Thoracic aorta (tissue), 2 donors: ENCODE results near the gene LZTR1. TPM values are rescaled to one million over a fixed set of nuclear protein-coding genes. Genes with fewer than 3 reads are reported as not detected.

Source experiments
- ATAC-seq: fragments of 150-250 bp; one replicate; pipeline ENCODE4 v1.8.0; 2017; ENCODE audit warnings: low read depth; ENCODE audit not compliant: insufficient number of reproducible peaks, low FRiP score
- DNase-seq: peaks from one replicate; pipeline ENCODE4 v3.0.0-alpha.2; 2020; ENCODE audit warnings: low spot score
- H3K27ac ChIP-seq, 2 donors: fragments of 200-600 bp; sonication (generic); 1 replicate in 1 of 2; 2 replicates in 1 of 2; pipeline ENCODE4 v1.5.1; 2016; ENCODE audit warnings: mild to moderate bottlenecking in 2 of 2, moderate library complexity in 2 of 2
- H3K27me3 ChIP-seq: fragments of 200-600 bp; sonication (generic); replicated peaks from 2 replicates; pipeline ENCODE4 v1.6.0; 2016; ENCODE audit warnings: mild to moderate bottlenecking; ENCODE audit not compliant: insufficient read depth
- H3K36me3 ChIP-seq: fragments of 200-600 bp; sonication (generic); one replicate; pipeline ENCODE4 v1.5.1; 2016
- H3K4me1 ChIP-seq, 2 donors: fragments of 200-600 bp; sonication (generic); 1 replicate in 1 of 2; 2 replicates in 1 of 2; pipeline versions ENCODE4 v1.5.1 to v1.6.0; 2016; ENCODE audit warnings: low read depth in 2 of 2, mild to moderate bottlenecking in 1 of 2; ENCODE audit not compliant: control insufficient read depth in 1 of 2
- H3K4me3 ChIP-seq: fragments of 200-600 bp; sonication (generic); 2 replicates; pipeline ENCODE4 v1.5.1; 2016; ENCODE audit warnings: mild to moderate bottlenecking
- H3K9me3 ChIP-seq: fragments of 200-600 bp; sonication (generic); 2 replicates; pipeline ENCODE4 v1.5.1; 2016
- CTCF ChIP-seq: fragments of 200-600 bp; sonication (generic); IDR thresholded peaks from one replicate; pipeline ENCODE4 v1.5.1; 2019; ENCODE audit warnings: antibody characterized with exemption
- total RNA-seq, 2 donors: library from RNA; depleted of rRNA; stranded (reverse); fragments of >200 nt; gene quantifications; one replicate each; pipeline versions ENCODE4 v1.1.0 to v1.2.3, GENCODE V29; 2016

LZTR1 gene
- total RNA-seq, 2 donors from 2014 or later, result 96.2 to 105 TPM

- no peak for DNase-seq
- Histone ChIP-seq H3K36me3 (peaks cover 17% of the 10 kb centered on the region), H3K27ac (no peak overlapping the region), H3K27me3 (no peaks in the 10 kb centered on the region), H3K4me3 (no peak overlapping the region), H3K9me3 (no peaks in the 10 kb centered on the region), H3K4me1 (peaks cover under 1 to 10% of the 10 kb centered on the region in 2 donors)
- no peak for TF ChIP-seq CTCF
- ATAC-seq, result no peak
Measured at GRCh38 chr22:20952544-20953341, 29.4 kb upstream of the LZTR1 start.

GRCh38 chr22:20953342-20953608, 28.8 kb upstream of the LZTR1 start:
- Histone ChIP-seq H3K4me1 (peaks cover 6 to 15% of the 10 kb centered on the region in 2 donors), H3K4me3 (no peak overlapping the region), H3K9me3 (no peaks in the 10 kb centered on the region), H3K36me3 (peaks cover 17% of the 10 kb centered on the region), H3K27ac (no peak overlapping the region), H3K27me3 (no peaks in the 10 kb centered on the region)
- no peak for TF ChIP-seq CTCF
- ATAC-seq (no peak), DNase-seq (no peak)

- DNase-seq (no peak), ATAC-seq (no peak)
- Histone ChIP-seq H3K4me3 (no peak overlapping the region), H3K9me3 (no peaks in the 10 kb centered on the region), H3K27ac (no peak overlapping the region), H3K36me3 (peaks cover 17% of the 10 kb centered on the region), H3K27me3 (no peaks in the 10 kb centered on the region), H3K4me1 (peaks cover 7 to 18% of the 10 kb centered on the region in 2 donors)
- TF ChIP-seq CTCF, result no peak
Measured at GRCh38 chr22:20953668-20954500, 28.2 kb upstream of the LZTR1 start.

GRCh38 chr22:20955548-20955947, 26.5 kb upstream of the LZTR1 start:
- TF ChIP-seq CTCF, result no peak
- Histone ChIP-seq H3K27me3 (no peaks in the 10 kb centered on the region), H3K36me3 (peaks cover 10% of the 10 kb centered on the region), H3K9me3 (no peaks in the 10 kb centered on the region), H3K4me3 (no peak overlapping the region), H3K27ac (no peak overlapping the region), H3K4me1 (peaks cover 7 to 18% of the 10 kb centered on the region in 2 donors)
- DNase-seq (no peak), ATAC-seq (no peak)
